Adipocyte (in vitro differentiated cells): ENCODE results near the gene POMT2.

Experiments
- DNase-seq: peaks from one replicate; pipeline ENCODE4 v3.0.0-alpha.2; 2015; ENCODE audit warnings: low read depth
- H3K27me3 ChIP-seq: replicated peaks from 2 replicates; pipeline ENCODE4 v1.7.0; 2013; ENCODE audit warnings: mild to moderate bottlenecking, low read length, moderate library complexity; ENCODE audit not compliant: control insufficient read depth, insufficient read depth
- H3K36me3 ChIP-seq: 2 replicates; pipeline ENCODE4 v1.7.0; 2013; ENCODE audit warnings: low read length, mild to moderate bottlenecking, moderate library complexity; ENCODE audit not compliant: control insufficient read depth, insufficient read depth, severe bottlenecking
- H3K4me1 ChIP-seq: 2 replicates; pipeline ENCODE4 v1.7.0; 2013; ENCODE audit warnings: mild to moderate bottlenecking, low read length, moderate library complexity; ENCODE audit not compliant: control insufficient read depth, insufficient read depth
- H3K4me3 ChIP-seq: 2 replicates; pipeline ENCODE4 v1.7.0; 2013; ENCODE audit warnings: mild to moderate bottlenecking, low read length, moderate library complexity
- H3K9ac ChIP-seq: 2 replicates; pipeline ENCODE4 v1.7.0; 2013; ENCODE audit warnings: mild to moderate bottlenecking, low read length, moderate library complexity
- H3K9me3 ChIP-seq: 2 replicates; pipeline ENCODE4 v1.7.0; 2013; ENCODE audit warnings: mild to moderate bottlenecking, low read length, moderate library complexity; ENCODE audit not compliant: control insufficient read depth

The POMT2 gene

DNA sequence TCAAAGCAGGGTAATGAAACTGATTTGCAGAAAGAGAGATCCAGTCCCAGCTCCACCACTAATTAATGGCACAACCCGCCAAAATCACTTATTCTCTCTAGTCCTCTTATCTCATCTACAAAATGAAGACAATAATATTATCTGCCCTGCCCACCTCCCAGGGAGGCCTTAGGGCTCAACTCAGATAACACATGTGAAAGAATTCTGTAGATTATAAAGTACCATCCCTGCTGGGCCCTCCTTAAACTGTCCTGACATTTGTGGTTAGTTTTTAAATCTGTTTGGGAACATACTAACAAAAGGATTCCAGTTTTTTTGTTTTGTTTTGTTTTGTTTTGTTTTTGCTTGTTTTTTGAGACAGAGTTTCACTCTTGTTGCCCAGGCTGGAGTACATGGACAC, 7.3 kb downstream of the POMT2 start:
- Histone ChIP-seq H3K36me3 (no peaks in the 10 kb centered on the region), H3K4me3 (no peak overlapping the region), H3K27me3 (no peaks in the 10 kb centered on the region), H3K4me1 (peaks cover 50% of the 10 kb centered on the region), H3K9me3 (no peaks in the 10 kb centered on the region), H3K9ac (no peak overlapping the region)
- DNase-seq: no peak

- H3K9ac ChIP-seq: no peak overlapping the region
- DNase-seq: peak; percentile 13
- peaks cover 42% of the 10 kb centered on the region for H3K4me1 ChIP-seq
- no peak overlapping the region for H3K4me3 ChIP-seq
- no peaks in the 10 kb centered on the region for H3K9me3 ChIP-seq
- no peaks in the 10 kb centered on the region for H3K27me3 ChIP-seq
- H3K36me3 ChIP-seq: no peaks in the 10 kb centered on the region
These were observed 9.5 kb downstream of the POMT2 start for GRCh38 chr14:77311217-77311616.

GRCh38 chr14:77310026-77310425, 10.7 kb downstream of the POMT2 start:
- Histone ChIP-seq H3K9ac (no peak overlapping the region), H3K4me3 (no peak overlapping the region), H3K27me3 (no peaks in the 10 kb centered on the region), H3K4me1 (peaks cover 30% of the 10 kb centered on the region), H3K9me3 (no peaks in the 10 kb centered on the region), H3K36me3 (peaks cover 11% of the 10 kb centered on the region)
- no peak for DNase-seq

- Histone ChIP-seq H3K9ac (no peak overlapping the region), H3K4me3 (no peak overlapping the region), H3K9me3 (no peaks in the 10 kb centered on the region), H3K27me3 (no peaks in the 10 kb centered on the region), H3K4me1 (peaks cover 23% of the 10 kb centered on the region), H3K36me3 (peaks cover 19% of the 10 kb centered on the region)
- DNase-seq: no peak
These were observed 11.6 kb downstream of the POMT2 start for GRCh38 chr14:77309131-77309530.

- peak; percentile 76 for DNase-seq
- Histone ChIP-seq H3K27me3 (no peaks in the 10 kb centered on the region), H3K9me3 (no peaks in the 10 kb centered on the region), H3K4me1 (peaks cover 30% of the 10 kb centered on the region), H3K9ac (peak overlapping the region; percentile 4), H3K36me3 (peaks cover 24% of the 10 kb centered on the region), H3K4me3 (no peak overlapping the region)
These were observed 13.7 kb downstream of the POMT2 start for GRCh38 chr14:77306851-77307496.

GRCh38 chr14:77306416-77306815, 14.3 kb downstream of the POMT2 start:
- Histone ChIP-seq H3K4me3 (no peak overlapping the region), H3K9me3 (no peaks in the 10 kb centered on the region), H3K27me3 (no peaks in the 10 kb centered on the region), H3K9ac (no peak overlapping the region), H3K4me1 (peaks cover 30% of the 10 kb centered on the region), H3K36me3 (peaks cover 24% of the 10 kb centered on the region)
- DNase-seq: no peak

GRCh38 chr14:77305696-77306095, 15.0 kb downstream of the POMT2 start:
- no peak overlapping the region for H3K4me3 ChIP-seq
- no peak for DNase-seq
- H3K27me3 ChIP-seq: no peaks in the 10 kb centered on the region
- H3K36me3 ChIP-seq: peaks cover 24% of the 10 kb centered on the region
- H3K9ac ChIP-seq: no peak overlapping the region
- H3K9me3 ChIP-seq: no peaks in the 10 kb centered on the region
- peaks cover 30% of the 10 kb centered on the region for H3K4me1 ChIP-seq

DNA sequence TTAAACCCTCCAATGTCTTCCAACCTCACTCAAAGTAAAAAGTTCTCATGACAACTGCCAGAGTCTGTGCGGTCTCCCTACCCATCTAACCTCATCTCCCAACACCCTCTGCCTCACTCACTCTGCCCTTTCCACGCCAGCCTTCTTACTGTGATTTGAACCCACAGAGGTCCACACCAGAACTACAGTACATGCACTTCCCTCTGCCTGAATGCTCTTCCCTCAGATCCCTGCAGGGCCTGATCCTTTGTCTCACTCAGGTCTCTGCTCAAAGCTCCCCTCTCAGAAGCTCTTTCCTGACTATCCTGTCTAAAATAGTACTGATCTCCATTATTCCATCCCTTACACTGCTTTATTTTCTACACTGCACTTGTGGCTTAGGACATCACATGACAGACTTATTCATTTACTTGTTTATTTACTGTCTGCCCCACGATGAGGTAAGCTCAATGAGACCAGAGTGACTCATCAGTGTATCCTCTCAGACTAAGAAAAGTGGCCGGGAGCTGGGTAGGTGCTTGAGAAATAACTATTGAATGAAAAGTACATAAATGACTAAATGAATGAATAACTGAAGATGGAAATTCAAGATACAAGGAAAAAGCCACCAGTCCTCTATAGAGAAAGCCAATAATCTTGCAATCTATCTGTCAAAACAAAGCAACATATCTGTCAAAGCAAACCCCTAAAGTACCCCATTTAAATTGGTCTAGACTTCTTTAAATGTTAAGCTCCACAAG, 17.1 kb downstream of the POMT2 start:
- Histone ChIP-seq H3K36me3 (peaks cover 29% of the 10 kb centered on the region), H3K4me1 (peaks cover 30% of the 10 kb centered on the region), H3K9ac (no peak overlapping the region), H3K27me3 (no peaks in the 10 kb centered on the region), H3K9me3 (no peaks in the 10 kb centered on the region), H3K4me3 (no peak overlapping the region)
- DNase-seq: peak; percentile 97

DNA sequence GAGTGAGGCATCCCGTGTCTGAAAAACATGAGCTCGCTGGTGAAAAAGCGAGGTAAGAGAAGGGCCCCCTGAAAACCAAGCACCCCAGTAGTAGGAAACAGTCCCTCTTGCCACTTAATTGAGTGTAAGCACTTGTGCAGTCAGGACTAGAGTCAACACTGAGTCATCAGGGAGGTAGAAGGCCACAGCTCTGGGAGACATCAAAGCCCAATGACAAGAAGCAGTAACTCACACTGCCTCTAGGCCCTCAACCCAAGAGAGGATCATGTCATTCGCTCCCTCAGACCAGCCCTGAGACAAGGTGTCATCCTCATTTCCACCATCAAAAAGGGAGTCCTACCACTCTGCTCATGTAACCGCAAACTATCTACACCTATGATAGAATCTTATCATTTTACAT, 17.8 kb downstream of the POMT2 start:
- H3K36me3 ChIP-seq: peaks cover 35% of the 10 kb centered on the region

DNA sequence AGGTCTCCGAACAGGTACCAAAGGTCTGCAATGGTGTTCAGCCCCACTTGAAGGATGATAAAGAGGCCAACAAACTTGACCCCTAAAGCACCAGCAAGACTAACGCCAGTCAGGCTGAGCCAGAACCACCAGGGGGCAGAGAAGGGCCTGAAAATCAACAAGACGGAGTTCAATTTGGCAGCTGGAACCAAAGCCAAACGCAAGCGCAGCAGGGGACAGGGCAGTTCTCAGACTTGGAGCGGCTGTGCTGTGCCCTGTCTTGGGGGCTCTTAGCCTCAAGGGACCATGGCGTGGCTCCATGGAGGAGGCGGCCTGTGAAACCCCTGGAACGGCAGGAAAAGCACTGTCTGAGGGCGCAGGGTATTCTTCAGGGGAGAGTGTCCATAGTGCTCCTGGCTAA, 19.6 kb downstream of the POMT2 start:
- H3K9ac ChIP-seq: no peak overlapping the region
- no peaks in the 10 kb centered on the region for H3K9me3 ChIP-seq
- DNase-seq: peak; percentile 74
- no peak overlapping the region for H3K4me3 ChIP-seq
- H3K36me3 ChIP-seq: peaks cover 50% of the 10 kb centered on the region
- H3K4me1 ChIP-seq: peaks cover 18% of the 10 kb centered on the region
- H3K27me3 ChIP-seq: no peaks in the 10 kb centered on the region

More for the DNA sequence above, 17.8 kb downstream of the POMT2 start:
- no peaks in the 10 kb centered on the region for H3K9me3 ChIP-seq
- H3K4me1 ChIP-seq: peaks cover 30% of the 10 kb centered on the region
- H3K4me3 ChIP-seq: no peak overlapping the region
- no peak overlapping the region for H3K9ac ChIP-seq
- DNase-seq: peak; percentile 46
- no peaks in the 10 kb centered on the region for H3K27me3 ChIP-seq

DNA sequence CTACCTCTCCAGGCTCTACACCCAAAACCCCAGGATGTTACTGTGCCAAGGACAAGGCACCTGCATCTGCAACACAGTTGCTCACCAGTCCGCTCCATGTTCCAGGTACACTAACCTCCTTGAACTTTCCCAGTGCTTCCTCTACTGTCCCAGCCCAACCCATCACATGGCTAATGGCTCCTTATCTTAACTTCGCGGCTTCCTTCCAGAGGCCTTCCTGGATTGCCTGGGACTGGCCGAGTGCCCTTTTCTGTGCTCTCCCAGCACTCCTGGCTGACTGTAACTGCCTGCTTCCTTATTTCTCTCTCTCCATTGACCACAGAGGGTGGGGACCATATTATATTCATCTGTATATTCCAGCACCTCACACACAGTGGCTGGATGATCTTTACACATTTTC, 20.9 kb downstream of the POMT2 start:
- Histone ChIP-seq H3K9me3 (no peaks in the 10 kb centered on the region), H3K27me3 (no peaks in the 10 kb centered on the region), H3K4me1 (peaks cover 18% of the 10 kb centered on the region), H3K36me3 (peaks cover 43% of the 10 kb centered on the region), H3K4me3 (no peak overlapping the region), H3K9ac (no peak overlapping the region)
- no peak for DNase-seq
